Suppressor macrophage (primary cell): ENCODE results near the gene DLX3.

Source experiments
- DNase-seq, 4 experiments: peaks; one replicate each; pipeline ENCODE4 v3.0.0-alpha.2; 2020 to 2022

Gene DLX3

DNA sequence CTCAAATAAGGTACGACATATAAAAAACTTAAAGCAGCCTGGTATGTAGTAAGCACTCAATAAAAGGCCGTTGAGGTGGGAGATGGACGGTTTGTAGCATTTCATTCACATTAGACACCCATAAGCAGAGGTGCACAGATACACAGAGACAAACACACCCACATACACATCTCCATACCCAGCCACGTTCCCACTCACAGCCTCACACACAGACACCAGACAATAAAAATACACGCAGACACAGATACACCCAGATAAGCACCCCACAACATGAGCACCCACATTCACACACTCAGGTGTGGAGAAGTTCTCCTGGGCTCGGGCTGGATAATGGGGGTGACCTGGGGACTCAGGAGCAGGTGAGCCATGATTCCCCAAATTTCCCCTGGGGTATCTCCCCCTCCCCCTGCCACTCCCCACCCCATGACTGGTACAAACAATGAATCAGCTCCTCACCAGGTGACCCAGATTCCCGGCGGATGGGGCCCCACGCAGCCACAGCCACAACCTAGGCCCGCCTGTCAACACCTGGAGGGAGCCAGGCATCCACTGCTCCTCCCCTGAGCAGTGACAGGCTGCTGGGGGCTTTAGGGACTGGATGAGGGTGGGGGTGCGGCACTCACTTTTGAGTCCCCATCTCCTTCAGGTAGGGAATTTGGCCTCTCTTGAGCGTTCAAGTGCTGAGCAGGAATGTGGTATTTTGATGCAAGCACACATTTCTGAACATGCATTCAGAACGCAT is 2.7 kb downstream of the DLX3 start:
- no peak for DNase-seq

DNA sequence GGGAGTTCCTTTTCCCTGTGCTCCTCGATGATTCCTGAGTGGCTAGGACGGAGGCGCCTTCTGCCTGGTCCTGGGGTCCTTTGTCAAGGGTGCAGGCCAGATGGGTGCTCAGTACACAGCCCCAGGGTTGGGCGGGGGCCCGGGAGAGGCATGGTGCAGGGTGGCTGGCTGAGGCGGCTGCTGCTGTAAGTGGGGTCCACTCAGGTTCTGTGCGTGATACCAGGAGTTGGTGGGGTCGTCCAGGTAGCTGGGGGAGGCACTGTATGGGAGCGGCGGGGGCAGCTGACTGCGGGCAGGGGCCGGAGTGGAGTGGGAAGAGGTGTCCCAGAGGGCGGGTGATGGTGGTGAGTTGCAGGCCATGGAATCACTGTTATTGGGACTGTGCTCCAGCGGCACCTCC is 3.6 kb downstream of the DLX3 start:
- DNase-seq, result no peak

DNA sequence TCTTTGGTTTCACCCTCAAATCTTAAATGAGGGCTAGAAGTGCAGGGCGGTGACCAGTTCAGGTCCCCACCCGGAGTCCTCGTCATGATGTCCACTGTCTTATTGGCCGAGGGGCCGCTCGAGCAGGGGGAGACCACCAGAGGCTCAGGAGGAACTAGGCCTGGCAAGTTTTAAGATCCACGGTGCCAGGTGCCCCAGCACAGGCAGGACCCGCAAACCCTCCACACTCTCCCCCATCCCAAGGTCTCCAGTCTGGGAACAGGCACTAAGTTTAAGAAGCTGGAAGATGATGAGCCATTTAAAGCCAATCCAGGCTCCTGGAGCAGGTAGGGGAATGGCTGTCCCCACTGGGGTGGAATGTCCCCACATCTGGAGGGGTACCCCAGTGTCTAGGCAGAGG is 4.1 kb downstream of the DLX3 start:
- no peak for DNase-seq

DNA sequence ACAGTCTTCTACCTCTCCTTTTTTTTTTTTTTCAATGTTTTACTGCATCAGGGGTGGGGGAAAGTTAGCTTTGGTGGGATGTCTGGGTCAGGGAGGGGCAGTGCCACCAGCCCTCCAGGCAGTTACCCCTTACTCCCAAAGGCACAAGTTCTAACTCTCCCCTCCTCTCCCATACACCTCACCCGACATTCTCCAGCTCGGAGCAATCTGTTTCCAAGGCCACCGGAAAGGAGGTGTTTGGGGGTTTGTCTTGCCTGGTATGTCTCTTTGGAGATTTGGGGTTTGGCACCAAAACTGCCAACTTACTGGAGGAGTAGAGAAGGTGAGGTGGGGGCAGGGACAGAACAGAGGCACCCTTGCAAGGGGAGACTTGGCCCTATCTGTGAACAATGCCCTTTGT is 4.7 kb downstream of the DLX3 start:
- no peak for DNase-seq

DNA sequence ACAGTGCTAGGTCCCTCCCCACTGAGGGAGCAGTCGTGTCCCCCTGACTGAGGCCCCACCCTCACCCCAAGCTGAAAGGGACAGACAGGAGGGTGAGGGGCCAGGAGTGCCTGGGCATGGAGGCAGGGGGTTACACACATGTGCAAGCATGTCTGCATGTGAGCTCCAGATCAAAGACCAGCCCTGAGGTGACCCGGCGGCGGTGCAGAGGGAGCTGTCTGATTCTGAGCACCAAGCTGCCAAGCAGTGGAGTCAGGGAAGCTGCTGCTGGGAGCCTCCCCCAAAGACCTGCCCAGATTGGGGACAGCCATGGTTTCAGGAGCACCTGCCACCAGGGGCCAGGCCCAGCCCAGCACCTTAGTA is 5.5 kb downstream of the DLX3 start:
- no peak for DNase-seq

DNA sequence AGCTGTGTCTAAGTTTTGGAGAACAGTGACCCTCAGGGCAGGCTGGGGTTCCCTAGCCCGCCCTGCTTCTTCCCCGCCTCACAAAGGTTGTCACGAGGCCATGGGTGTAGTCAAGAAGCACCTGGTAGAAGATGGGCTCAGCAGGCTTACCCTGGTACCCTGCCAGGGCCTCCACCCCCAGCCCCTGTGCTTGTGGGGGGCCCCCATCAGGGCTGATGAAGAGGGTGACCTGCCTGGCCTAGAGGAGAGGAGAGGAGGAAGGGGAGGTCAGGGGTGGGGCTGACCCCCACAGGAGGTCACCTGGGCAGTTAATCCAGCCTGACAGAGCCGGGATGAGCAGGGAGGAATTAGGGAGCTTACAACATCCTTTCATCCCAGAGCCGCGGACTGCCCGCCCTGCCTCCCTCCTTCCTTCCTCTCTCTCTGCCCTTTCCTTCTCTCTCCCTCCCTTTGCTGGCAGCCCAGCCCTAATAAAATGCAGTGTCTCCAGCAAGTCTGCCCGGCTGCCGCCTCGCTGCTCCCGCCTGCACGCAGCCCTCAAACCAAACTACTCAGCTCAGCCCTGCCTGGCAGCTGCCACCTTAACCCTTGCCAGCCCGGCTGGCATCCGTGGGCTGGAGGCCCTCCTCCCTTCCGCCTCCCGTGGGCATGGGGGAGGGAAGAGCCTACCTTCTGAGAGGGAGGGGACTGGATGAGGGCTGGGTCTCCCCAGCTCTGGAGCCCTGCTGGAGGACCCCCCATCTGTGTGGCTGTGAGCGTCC is 7.2 kb downstream of the DLX3 start:
- DNase-seq, result no peak

DNA sequence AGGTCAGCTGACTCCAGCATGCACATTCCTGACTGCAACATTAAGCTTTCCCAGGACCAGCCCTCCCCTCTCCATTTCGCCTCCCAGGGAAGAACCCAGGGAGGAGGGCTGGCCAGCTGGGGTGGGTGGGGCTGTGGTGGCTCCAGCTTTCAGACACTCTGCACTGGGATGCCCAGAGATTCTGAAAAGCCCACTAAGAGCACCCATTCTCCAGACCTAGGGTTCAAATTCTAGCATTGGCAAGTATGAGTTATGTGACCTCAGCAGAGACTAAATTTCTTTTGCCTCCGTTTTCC is 7.8 kb downstream of the DLX3 start:
- no peak for DNase-seq

DNA sequence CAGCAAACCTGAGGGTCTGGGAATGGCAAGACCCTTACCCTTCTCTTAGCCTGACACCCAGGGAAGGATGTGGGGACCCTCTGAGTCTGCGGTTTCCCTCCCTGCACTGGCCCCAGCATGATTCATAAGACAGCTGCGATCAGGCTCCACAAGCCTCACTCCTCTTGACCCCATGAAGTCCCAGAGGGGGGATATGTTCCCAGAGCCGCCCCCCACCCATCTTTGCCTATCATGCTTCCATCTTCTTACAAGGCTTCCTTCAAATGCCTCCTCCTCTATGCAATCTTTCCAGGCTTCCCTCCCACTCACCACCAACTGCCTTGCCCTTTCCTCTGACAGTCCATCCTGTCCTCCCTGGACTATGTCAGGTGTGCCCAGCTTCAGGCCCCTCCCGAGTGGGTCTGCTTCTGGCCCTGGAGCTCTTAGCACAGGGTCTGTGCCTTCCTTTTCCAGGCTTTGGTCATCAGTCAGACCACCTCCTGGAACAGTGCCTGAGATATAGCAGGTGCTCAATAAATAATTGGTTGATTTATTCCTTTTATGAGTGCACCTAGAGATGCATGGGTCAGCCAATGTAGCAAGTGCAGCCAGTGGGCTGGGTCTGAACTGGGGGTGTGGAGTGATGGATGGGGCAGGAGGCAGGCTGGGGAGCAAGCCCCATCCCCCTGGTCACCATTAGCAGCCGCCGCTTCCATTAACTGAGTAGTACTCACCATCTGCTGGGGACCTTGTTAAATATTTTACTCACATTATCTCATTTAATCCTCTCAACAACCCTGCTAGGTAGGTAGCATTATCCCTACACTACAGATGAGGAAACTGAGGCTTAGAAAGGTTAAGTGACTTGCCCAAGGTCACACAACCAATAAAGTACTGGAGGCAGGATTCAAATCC is 8.4 kb downstream of the DLX3 start:
- DNase-seq, result no peak

DNA sequence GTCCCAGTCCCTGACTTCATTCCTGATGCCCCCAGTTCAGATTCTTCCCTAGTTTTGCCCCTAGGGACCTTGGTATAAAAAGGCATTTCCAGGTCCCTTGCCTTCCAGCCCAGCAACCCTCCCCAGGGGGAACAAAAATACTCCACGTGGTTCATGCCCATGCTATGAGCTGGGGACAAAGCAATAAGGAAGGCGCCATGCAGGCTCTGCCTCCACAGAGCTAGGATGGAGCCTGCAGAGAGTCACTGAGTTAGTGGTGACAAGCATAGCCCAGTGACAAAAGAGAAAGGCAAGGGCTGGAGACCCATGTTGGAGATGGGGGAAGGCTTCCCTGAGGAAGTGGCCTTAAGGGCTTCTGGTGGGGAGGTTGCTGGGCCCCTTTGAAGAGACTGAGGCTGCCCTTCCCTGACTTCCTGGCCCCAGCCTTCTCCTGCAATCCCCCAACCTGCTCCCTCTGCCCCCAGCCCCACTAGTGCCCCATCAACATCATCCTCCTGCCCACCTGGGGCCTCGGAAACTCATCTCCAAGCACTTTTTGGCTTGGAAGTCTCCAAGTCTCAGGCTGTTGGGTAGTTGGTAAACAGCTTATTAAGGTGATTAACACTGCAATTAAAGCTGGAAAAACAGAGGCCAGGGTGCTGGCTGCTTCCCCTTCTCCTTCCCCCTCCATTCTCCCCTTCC is 9.6 kb downstream of the DLX3 start:
- DNase-seq, result no peak

DNA sequence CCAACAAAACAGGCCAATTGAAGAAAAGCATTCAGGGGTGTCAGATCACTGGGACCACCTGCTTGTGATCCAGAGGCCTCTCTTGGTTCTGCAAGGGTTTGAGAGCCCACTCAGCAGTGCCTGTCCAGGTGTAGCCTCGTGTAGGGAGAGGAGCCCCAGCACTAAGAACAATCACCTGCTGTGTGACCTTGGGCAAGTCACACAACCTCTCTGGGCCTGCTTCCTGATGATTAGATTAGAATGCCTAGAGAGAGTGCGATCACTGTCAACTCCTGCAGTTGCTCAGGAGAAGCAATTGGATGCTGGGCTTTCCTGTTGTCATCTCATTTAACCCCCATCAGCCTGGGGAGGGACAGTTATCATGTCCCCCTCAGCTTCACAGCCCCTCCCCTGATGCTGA is 10.2 kb downstream of the DLX3 start:
- no peak for DNase-seq

DNA sequence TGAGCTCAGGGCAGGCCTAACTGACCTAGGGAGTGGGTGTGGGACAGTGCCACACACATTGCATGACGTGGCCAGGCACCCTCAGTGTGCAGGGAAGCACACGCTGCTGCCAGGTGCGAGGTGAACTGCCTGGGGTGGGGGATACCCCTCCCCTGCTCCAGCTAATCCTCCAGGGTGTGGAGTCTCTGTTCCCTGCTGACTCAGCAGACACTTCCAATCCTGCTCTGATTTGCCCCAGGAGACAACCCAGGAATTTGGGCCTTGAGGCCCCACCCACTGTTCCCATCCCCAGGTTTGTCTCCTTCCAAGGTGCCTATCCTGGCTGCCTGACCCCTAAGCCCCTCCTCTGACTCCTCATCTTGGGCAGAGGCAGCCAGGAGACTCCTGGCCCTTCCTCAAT is 10.7 kb downstream of the DLX3 start:
- no peak for DNase-seq

DNA sequence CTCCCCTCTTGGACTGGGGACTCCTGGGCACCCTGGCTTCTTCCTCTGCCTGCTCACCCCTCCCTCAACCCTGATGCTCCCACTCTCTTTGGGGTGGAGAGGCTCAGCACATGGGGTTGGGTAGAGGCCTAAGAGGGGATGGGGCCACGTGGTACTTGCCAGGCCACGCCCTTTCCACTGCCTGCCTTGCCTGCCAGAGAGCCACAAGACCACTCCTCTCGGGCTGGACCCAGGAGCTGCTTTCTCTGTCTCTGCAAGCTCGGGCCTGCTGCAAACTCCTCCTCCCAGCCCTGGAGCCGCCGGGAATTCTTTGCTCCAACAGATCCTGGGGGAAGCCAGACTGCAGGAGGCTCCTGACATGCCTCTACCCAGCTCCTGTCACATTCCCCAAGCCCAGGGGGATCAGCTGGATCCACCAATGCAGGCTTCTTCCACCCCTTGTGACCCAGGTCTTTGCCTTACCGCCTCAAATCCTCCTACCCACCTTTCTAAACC is 14.3 kb downstream of the DLX3 start:
- DNase-seq, result no peak

DNA sequence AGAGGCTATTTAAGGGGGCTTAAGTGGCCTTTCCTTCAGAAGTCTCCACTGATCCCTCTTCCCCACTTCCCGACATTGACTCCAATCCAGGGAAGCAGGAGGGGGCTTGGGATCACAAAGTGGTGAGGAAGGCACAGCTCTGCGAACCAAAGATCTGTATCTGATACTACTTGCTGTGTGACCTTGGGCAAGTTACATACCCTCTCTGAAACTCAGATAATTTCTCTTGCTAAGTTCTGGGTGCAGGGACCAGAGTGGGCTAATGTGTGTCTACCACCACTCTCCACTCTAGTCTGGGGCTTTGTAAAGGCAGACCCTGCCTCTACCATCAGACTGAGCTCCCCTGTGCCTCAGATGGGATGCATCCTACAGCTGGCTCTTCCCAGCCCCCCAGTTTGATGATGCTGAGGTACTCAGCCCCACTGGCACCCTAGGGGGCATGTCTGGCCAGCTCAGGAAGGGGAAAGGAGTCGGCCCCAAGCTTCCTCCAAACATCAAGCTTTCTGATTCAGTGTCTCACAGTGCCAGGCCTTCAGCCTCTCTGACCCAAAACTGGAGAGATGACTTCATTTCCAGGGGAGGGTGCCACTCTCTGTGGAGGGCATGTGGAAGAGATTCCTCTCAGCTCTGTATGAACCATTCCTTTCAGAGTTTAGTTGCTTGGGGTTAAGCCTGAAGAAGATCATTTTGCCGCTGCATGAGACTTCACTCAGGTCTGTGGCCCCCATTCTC is 15.1 kb downstream of the DLX3 start:
- DNase-seq, result peak in 1 of 4 experiments; percentile 50

DNA sequence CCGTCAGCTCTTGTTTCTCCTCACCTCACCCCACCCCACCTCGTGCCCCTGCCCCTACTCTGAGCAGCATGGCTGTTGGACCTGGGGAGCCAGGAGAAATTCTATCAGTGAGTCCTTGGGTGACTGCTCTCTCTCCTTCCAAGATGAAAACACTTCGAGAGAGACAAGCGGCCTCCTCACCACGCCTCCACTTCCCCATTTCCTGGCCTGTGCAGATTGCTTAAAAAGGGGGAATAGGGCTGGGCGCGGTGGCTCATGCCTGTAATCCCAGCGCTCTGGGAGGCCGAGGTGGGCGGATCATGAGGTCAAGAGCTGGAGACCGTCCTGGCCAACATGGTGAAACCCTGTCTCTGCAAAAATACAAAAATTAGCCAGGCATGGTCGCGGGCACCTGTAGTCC is 16.5 kb downstream of the DLX3 start:
- DNase-seq, result peak; percentile 88 to 93 (median 92)

DNA sequence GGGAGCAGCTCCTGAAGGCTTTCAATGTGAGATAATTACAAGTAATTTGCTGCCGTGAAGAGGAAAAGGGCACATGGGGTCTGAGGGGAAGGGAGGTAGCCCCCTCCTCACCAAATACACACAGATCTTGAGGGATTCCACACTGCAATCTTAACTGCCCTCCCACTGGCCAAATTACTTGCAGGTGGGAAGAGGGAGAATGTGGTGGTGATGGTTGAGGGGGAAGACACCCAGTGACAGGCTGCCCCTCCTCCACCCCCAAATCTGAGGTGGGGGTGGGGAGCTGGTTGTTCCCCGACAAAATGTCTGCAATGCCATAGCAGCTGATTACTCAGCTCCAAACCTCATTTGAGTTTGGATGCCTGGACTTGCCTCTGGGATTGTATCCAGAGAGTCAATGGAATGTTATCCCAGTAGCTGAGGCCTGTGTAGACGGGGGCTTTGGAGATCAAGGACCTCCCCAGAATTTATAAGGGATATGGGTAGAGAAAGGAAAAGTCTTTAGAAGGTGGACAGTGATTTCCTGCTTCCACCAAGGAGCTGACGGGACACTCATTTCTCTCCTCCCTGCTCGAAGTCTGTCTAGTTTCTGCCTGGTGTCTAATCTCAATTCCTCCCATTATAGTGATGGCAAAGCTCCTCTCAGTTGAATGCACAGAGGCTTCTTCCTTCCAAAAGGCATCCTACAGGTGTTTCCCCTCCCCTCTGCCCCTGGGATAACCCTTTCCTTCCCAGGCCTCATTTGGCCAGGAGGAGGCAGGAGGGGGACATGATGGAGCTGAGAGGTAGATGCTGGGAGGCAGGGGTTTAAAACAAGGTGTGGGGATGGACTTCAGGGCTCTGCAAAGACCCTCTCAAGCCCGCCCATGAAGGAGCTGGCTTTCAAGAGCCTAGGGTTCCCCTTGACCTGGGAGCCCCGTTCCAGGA is 17.3 kb downstream of the DLX3 start:
- no peak for DNase-seq

DNA sequence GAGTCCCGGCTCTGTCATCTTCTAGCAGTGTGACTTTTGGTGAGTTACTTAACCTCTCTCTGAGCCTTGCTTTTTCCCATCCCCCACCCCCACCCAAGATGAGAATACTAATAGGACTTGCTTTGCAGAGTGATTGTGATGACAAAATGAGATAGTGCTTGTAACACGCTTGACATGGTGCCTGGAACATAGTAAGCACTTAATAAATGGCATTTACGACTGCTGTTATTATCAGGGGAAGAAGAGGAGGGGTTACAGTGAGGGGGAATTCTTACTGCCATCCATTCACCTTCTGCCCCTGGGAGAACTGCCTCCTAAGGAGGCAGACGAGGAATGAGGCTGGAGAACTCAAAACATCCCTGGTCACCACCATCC is 18.2 kb downstream of the DLX3 start:
- DNase-seq, result no peak

DNA sequence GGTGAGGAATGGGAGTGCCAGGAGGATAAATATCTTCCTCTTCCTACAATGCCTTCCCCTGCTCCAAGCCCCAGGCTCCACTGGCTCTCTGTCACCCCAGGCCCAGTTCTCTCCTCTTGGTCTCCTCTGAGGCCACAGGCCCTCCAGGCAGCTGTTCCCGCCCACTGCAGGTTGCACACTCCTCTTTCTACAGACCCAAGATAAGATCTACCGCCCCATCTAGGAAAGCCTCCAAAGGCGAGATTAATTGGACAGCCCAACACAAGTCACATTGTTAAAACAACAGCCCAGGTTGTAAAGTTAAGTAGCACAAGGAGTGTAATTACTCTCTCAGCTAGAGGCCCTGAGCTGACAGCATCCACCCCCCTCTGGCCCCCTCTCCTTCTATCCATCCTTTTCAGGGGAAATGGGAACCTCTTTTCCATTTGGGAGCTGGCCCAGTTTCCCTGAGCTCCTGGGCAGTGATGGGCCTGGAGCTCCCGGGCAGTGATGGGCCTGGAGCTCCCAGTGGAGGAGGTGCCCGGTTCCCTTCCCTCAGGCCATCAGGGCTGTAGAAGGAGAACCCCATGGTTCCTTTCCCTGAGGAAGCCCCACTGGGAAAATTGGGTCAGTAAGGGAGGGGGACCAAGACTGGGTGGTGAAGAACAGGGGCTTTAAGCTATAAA is 18.7 kb downstream of the DLX3 start:
- no peak for DNase-seq

DNA sequence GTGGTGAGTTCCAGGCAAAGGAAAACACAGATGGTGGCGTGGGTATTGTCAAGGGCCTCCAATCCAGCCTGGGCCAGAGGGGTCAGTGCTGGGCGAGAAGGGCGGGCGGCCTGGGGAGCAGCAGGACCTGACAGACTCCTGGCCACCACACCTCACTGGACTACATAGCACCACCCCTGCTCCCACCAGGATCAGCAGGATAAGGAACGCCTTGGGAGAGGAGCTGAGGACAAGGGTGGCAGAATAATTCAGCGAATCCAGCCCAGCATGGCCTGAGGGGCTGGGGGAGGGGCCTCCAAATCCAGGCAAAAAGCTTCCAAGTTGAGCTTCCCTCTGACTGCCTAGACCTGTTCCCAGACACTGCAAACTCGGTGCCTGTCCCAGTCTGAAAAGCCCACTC is 19.5 kb downstream of the DLX3 start:
- no peak for DNase-seq

DNA sequence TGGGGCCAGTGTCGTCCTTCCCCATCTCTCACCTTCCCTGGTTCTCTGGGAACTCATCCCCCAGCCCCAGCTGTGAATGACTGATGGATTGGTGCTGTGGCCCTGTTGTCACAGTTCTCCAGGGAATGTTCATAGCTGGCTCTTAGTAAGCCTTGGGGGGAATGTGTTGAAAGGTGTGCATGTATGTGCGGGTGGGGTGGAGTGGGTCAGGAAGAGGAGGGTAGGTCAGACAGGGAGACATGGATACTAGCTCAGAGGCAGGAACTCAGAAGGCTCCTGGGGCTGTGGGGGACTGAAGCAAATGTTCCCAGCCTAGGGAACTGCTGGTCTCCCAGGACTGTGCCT is 21.8 kb downstream of the DLX3 start:
- no peak for DNase-seq

DNA sequence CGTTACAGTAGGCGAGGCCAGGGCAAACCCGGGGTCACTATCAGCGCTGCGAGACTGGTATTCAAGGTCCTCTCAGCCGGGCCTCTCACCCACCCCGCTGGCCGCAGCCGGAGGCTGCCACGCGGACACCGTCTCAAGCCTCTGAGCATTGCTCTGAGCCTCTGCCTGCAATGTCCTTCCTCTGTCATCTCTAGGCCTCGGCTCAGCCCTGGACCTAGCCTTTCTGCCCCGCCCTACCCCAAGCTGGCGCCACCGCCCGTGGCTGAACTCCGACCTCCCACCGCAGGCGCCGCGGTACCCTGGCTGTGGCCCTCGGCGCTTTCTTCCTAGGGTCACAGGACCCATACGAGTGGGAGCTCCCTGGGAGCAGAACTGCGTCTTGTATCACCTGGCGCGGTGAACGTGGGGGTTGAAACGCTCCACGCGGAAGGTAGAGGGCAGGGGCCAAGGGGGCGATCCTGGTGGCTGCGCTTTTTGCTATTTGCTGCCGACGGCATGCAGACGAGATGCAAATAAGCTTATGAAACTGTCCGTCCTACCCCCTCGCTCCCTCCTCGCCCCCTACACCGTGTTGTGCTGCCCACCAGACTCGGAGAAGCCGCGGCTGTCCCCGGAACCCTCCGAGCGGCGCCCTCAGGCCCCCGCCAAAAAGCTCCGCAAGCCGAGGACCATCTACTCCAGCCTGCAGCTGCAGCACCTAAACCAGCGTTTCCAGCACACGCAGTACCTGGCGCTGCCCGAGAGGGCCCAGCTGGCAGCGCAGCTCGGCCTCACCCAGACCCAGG is 22.3 kb downstream of the DLX3 start:
- DNase-seq, result peak in 1 of 4 experiments; percentile 31
